ENCODE measurements around the gene CTDSPL.

- TF ChIP-seq CTCF (IDR thresholded peaks at IDR 0.05) (no peak), EZH2phosphoT487 (IDR thresholded peaks at IDR 0.05) (no peak)
Observed at GRCh38 chr3:38002291-38002876, 140.7 kb downstream of the CTDSPL start.

All from neural progenitor cell (in vitro differentiated cells).